ENCODE measurements around the gene RSL1D1. TPM values are rescaled to one million over a fixed set of nuclear protein-coding genes. Genes with fewer than 3 reads are reported as not detected.
"Not testable (repeated sequence)": the region's sequence is repeated elsewhere in the genome, so short reads cannot be mapped to it uniquely, and the experiment has no call there.

The RSL1D1 gene
- total RNA-seq, 2 donors from 2014 or later, result 267 to 360 TPM

- DNase-seq (no peak), ATAC-seq (replicated peaks in 1 of 2) (no peak)
- no peaks in the 10 kb centered on the region for H3K27me3 Mint-ChIP-seq (ENCODE audit: low read depth)
- H3K9me3 Mint-ChIP-seq, result no peaks in the 10 kb centered on the region
- H3K4me3 Mint-ChIP-seq, result no peak overlapping the region
- no peaks in the 10 kb centered on the region for H3K4me1 Mint-ChIP-seq (ENCODE audit: low read depth)
- peak overlapping the region; percentile 5 for H3K27ac Mint-ChIP-seq
- peaks cover 4 to 21% of the 10 kb centered on the region in 2 donors for H3K36me3 Mint-ChIP-seq (ENCODE audit: insufficient read depth in 2 of 2)
Measured at GRCh38 chr16:11835891-11836649, 15.3 kb downstream of the RSL1D1 start.

- Mint-ChIP-seq H3K4me1 (ENCODE audit: low read depth) (no peaks in the 10 kb centered on the region), H3K27ac (no peak overlapping the region), H3K4me3 (no peak overlapping the region), H3K27me3 (ENCODE audit: low read depth) (no peaks in the 10 kb centered on the region), H3K36me3 (ENCODE audit: insufficient read depth in 2 of 2) (peaks cover 4 to 18% of the 10 kb centered on the region in 2 donors), H3K9me3 (no peaks in the 10 kb centered on the region)
- DNase-seq (no peak), ATAC-seq (replicated peaks in 1 of 2) (no peak)
Measured at GRCh38 chr16:11835309-11835708, 16.0 kb downstream of the RSL1D1 start.

- H3K36me3 Mint-ChIP-seq (ENCODE audit: insufficient read depth in 2 of 2), result peaks cover 0 to 10% of the 10 kb centered on the region in 2 donors
- no peak overlapping the region for H3K4me3 Mint-ChIP-seq
- peak overlapping the region; percentile 39 for H3K27ac Mint-ChIP-seq
- DNase-seq (no peak), ATAC-seq (replicated peaks in 1 of 2) (peak in 1 of 2 donors; percentile 30)
- no peaks in the 10 kb centered on the region for H3K9me3 Mint-ChIP-seq
- no peaks in the 10 kb centered on the region for H3K4me1 Mint-ChIP-seq (ENCODE audit: low read depth)
- H3K27me3 Mint-ChIP-seq (ENCODE audit: low read depth), result no peaks in the 10 kb centered on the region
Measured at GRCh38 chr16:11833951-11834695, 17.2 kb downstream of the RSL1D1 start.

GRCh38 chr16:11828696-11829095, 22.6 kb downstream of the RSL1D1 start:
- H3K4me3 Mint-ChIP-seq, result no peak overlapping the region
- ATAC-seq (replicated peaks in 1 of 2) (no peak), DNase-seq (no peak)
- no peaks in the 10 kb centered on the region for H3K27me3 Mint-ChIP-seq (ENCODE audit: low read depth)
- H3K27ac Mint-ChIP-seq, result no peak overlapping the region
- no peaks in the 10 kb centered on the region for H3K4me1 Mint-ChIP-seq (ENCODE audit: low read depth)
- no peaks in the 10 kb centered on the region for H3K36me3 Mint-ChIP-seq (ENCODE audit: insufficient read depth in 2 of 2)
- H3K9me3 Mint-ChIP-seq, result no peaks in the 10 kb centered on the region

GRCh38 chr16:11825520-11826165, 25.7 kb downstream of the RSL1D1 start:
- not testable (repeated sequence) for H3K27me3 Mint-ChIP-seq (ENCODE audit: low read depth); H3K27ac Mint-ChIP-seq; H3K4me3 Mint-ChIP-seq; DNase-seq; H3K9me3 Mint-ChIP-seq; H3K4me1 Mint-ChIP-seq (ENCODE audit: low read depth); H3K36me3 Mint-ChIP-seq (ENCODE audit: insufficient read depth in 2 of 2); ATAC-seq (replicated peaks in 1 of 2)

- Mint-ChIP-seq H3K36me3 (ENCODE audit: insufficient read depth in 2 of 2) (no peaks in the 10 kb centered on the region), H3K4me3 (no peak overlapping the region), H3K4me1 (ENCODE audit: low read depth) (no peaks in the 10 kb centered on the region), H3K27ac (no peak overlapping the region), H3K27me3 (ENCODE audit: low read depth) (no peaks in the 10 kb centered on the region), H3K9me3 (no peaks in the 10 kb centered on the region)
- no peak for DNase-seq
- ATAC-seq (replicated peaks in 1 of 2), result no peak
Measured at GRCh38 chr16:11824362-11824761, 27.0 kb downstream of the RSL1D1 start.

- ATAC-seq (replicated peaks in 1 of 2); H3K4me1 Mint-ChIP-seq (ENCODE audit: low read depth): not testable (repeated sequence)
Measured at GRCh38 chr16:11823645-11824044, 27.7 kb downstream of the RSL1D1 start.

GRCh38 chr16:11819798-11820197, 31.5 kb downstream of the RSL1D1 start:
- Mint-ChIP-seq H3K4me1 (ENCODE audit: low read depth) (no peaks in the 10 kb centered on the region), H3K27me3 (ENCODE audit: low read depth) (no peaks in the 10 kb centered on the region), H3K36me3 (ENCODE audit: insufficient read depth in 2 of 2) (no peaks in the 10 kb centered on the region), H3K27ac (no peak overlapping the region), H3K4me3 (no peak overlapping the region), H3K9me3 (no peaks in the 10 kb centered on the region)
- DNase-seq (no peak), ATAC-seq (replicated peaks in 1 of 2) (no peak)

More at GRCh38 chr16:11823645-11824044, 27.7 kb downstream of the RSL1D1 start:
- H3K27ac Mint-ChIP-seq; DNase-seq; H3K27me3 Mint-ChIP-seq (ENCODE audit: low read depth); H3K4me3 Mint-ChIP-seq; H3K9me3 Mint-ChIP-seq; H3K36me3 Mint-ChIP-seq (ENCODE audit: insufficient read depth in 2 of 2): not testable (repeated sequence)

- not testable (repeated sequence) for H3K27me3 Mint-ChIP-seq (ENCODE audit: low read depth); H3K4me1 Mint-ChIP-seq (ENCODE audit: low read depth); H3K9me3 Mint-ChIP-seq; H3K4me3 Mint-ChIP-seq; DNase-seq; ATAC-seq (replicated peaks in 1 of 2); H3K27ac Mint-ChIP-seq; H3K36me3 Mint-ChIP-seq (ENCODE audit: insufficient read depth in 2 of 2)
Measured at GRCh38 chr16:11818970-11819369, 32.4 kb downstream of the RSL1D1 start.

- no peak overlapping the region for H3K4me3 Mint-ChIP-seq
- no peak for ATAC-seq (replicated peaks in 1 of 2)
- no peak overlapping the region for H3K27ac Mint-ChIP-seq
- no peak for DNase-seq
- H3K27me3 Mint-ChIP-seq (ENCODE audit: low read depth), result no peaks in the 10 kb centered on the region
- no peaks in the 10 kb centered on the region for H3K36me3 Mint-ChIP-seq (ENCODE audit: insufficient read depth in 2 of 2)
- no peaks in the 10 kb centered on the region for H3K9me3 Mint-ChIP-seq
- no peaks in the 10 kb centered on the region for H3K4me1 Mint-ChIP-seq (ENCODE audit: low read depth)
Measured at GRCh38 chr16:11816123-11816522, 35.2 kb downstream of the RSL1D1 start.

GRCh38 chr16:11814800-11815199, 36.5 kb downstream of the RSL1D1 start:
- not testable (repeated sequence) for H3K36me3 Mint-ChIP-seq (ENCODE audit: insufficient read depth in 2 of 2); H3K9me3 Mint-ChIP-seq; ATAC-seq (replicated peaks in 1 of 2); H3K4me3 Mint-ChIP-seq; H3K27me3 Mint-ChIP-seq (ENCODE audit: low read depth); DNase-seq; H3K4me1 Mint-ChIP-seq (ENCODE audit: low read depth); H3K27ac Mint-ChIP-seq

- DNase-seq (no peak), ATAC-seq (replicated peaks in 1 of 2) (no peak)
- H3K9me3 Mint-ChIP-seq, result no peaks in the 10 kb centered on the region
- H3K4me1 Mint-ChIP-seq (ENCODE audit: low read depth), result peaks cover 15% of the 10 kb centered on the region
- no peak overlapping the region for H3K4me3 Mint-ChIP-seq
- no peak overlapping the region for H3K27ac Mint-ChIP-seq
- no peaks in the 10 kb centered on the region for H3K27me3 Mint-ChIP-seq (ENCODE audit: low read depth)
- peaks cover 2 to 4% of the 10 kb centered on the region in 2 donors for H3K36me3 Mint-ChIP-seq (ENCODE audit: insufficient read depth in 2 of 2)
Measured at GRCh38 chr16:11806721-11807120, 44.6 kb downstream of the RSL1D1 start.

GRCh38 chr16:11805556-11805955, 45.8 kb downstream of the RSL1D1 start:
- H3K9me3 Mint-ChIP-seq, result no peaks in the 10 kb centered on the region

More at GRCh38 chr16:11805556-11805955, 45.8 kb downstream of the RSL1D1 start:
- Mint-ChIP-seq H3K4me3 (no peak overlapping the region), H3K27ac (no peak overlapping the region), H3K27me3 (ENCODE audit: low read depth) (no peaks in the 10 kb centered on the region), H3K36me3 (ENCODE audit: insufficient read depth in 2 of 2) (peaks cover 2 to 4% of the 10 kb centered on the region in 2 donors), H3K4me1 (ENCODE audit: low read depth) (peaks cover 22% of the 10 kb centered on the region)
- ATAC-seq (replicated peaks in 1 of 2) (no peak), DNase-seq (no peak)

Measured in activated T-cell treated with anti-CD3 and anti-CD28 coated beads, Interleukin-2, amount 50 U/mL, for 72 hours (primary cell).